H1 (cell line): ENCODE measurements around the gene RAB1A. TPM values are rescaled to one million over a fixed set of nuclear protein-coding genes. Genes with fewer than 3 reads are reported as not detected.

Experiments
- CTCF ChIA-PET: fragments of 300-600 bp; sonication (Branson Sonifier 250); formaldehyde crosslinking; loops from one replicate; lab custom pipeline; 2021; ENCODE audit not compliant: partially characterized antibody; lab: Charles Lee
- POLR2A ChIA-PET: fragments of 300-600 bp; sonication (Branson Sonifier 250); formaldehyde crosslinking; loops from one replicate; lab custom pipeline; 2021; ENCODE audit warnings: inconsistent platforms; ENCODE audit not compliant: partially characterized antibody; lab: Charles Lee
- DNase-seq, 2 experiments: peaks; one replicate each; pipeline versions ENCODE4 v3.0.0 to v3.0.0-alpha.2; 2010 to 2022; ENCODE audit warnings: low spot score in 2 of 2, low read depth in 1 of 2, mixed read lengths in 1 of 2
- FAIRE-seq: peaks from 2 replicates; lab custom pipeline; 2011; peaks lifted over from hg19 to GRCh38; lab: Jason Lieb, UNC
- H2AFZ ChIP-seq: 2 replicates; pipeline ENCODE4 v1.8.1; 2012; ENCODE audit warnings: low read length, inconsistent platforms
- H2AK5ac ChIP-seq: 2 replicates; pipeline ENCODE4 v1.6.1; 2013; ENCODE audit warnings: low read depth, low read length
- H2BK120ac ChIP-seq: replicated peaks from 2 replicates; pipeline ENCODE3; 2013; ENCODE audit warnings: low read depth, low read length, inconsistent platforms
- H2BK12ac ChIP-seq: 2 replicates; pipeline ENCODE4 v1.6.1; 2013; ENCODE audit warnings: low read depth, low read length
- H2BK15ac ChIP-seq: 2 replicates; pipeline ENCODE4 v1.6.1; 2013; ENCODE audit warnings: low read length
- H2BK20ac ChIP-seq: 2 replicates; pipeline ENCODE4 v1.6.1; 2013; ENCODE audit warnings: low read length
- H2BK5ac ChIP-seq: 2 replicates; pipeline ENCODE4 v1.6.1; 2013; ENCODE audit warnings: low read depth, low read length
- H3K14ac ChIP-seq: 2 replicates; pipeline ENCODE4 v1.6.1; 2013; ENCODE audit warnings: inconsistent platforms; ENCODE audit not compliant: insufficient read length
- H3K18ac ChIP-seq: 2 replicates; pipeline ENCODE4 v1.6.1; 2013; ENCODE audit warnings: low read length; ENCODE audit errors: extremely low read depth
- H3K23ac ChIP-seq: 2 replicates; pipeline ENCODE4 v1.6.1; 2013; ENCODE audit warnings: inconsistent platforms; ENCODE audit not compliant: insufficient read length
- H3K23me2 ChIP-seq: 2 replicates; pipeline ENCODE4 v1.6.1; 2013; ENCODE audit warnings: low read depth, low read length
- H3K27ac ChIP-seq: 2 replicates; pipeline ENCODE4 v1.6.1; 2011; ENCODE audit warnings: low read depth, low read length, inconsistent platforms
- H3K27me3 ChIP-seq, 4 experiments: replicated peaks in 1 of 4; 1 replicate in 1 of 4; 2 replicates in 3 of 4; pipeline versions ENCODE4 v1.6.1 to v1.8.1; 2011 to 2013; ENCODE audit warnings: low read length in 3 of 4, mild to moderate bottlenecking in 3 of 4, inconsistent platforms in 2 of 4, mixed read lengths in 2 of 4, moderate library complexity in 1 of 4; ENCODE audit not compliant: control insufficient read depth in 3 of 4, insufficient read depth in 3 of 4; ENCODE audit errors: extremely low read depth in 1 of 4
- H3K36me3 ChIP-seq, 4 experiments: 2 replicates each; pipeline versions ENCODE4 v1.6.1 to v1.8.1; 2011 to 2013; ENCODE audit warnings: mild to moderate bottlenecking in 4 of 4, low read length in 3 of 4, moderate library complexity in 2 of 4, control low read depth in 1 of 4, inconsistent platforms in 1 of 4; ENCODE audit not compliant: insufficient read depth in 4 of 4, control insufficient read depth in 2 of 4
- H3K4ac ChIP-seq: replicated peaks from 2 replicates; pipeline ENCODE3; 2013; ENCODE audit warnings: low read length, low read depth, mixed read lengths, inconsistent platforms; ENCODE audit not compliant: insufficient read length
- H3K4me1 ChIP-seq, 4 experiments: replicated peaks in 1 of 4; 1 replicate in 1 of 4; 2 replicates in 3 of 4; pipeline versions ENCODE4 v1.6.1 to v1.8.1; 2011 to 2013; ENCODE audit warnings: low read length in 3 of 4, inconsistent platforms in 2 of 4, mixed read lengths in 1 of 4; ENCODE audit not compliant: insufficient read depth in 4 of 4, control insufficient read depth in 3 of 4
- H3K4me2 ChIP-seq, 2 experiments: 2 replicates each; pipeline versions ENCODE4 v1.6.1 to v1.8.1; 2011 to 2013; ENCODE audit warnings: low read depth in 2 of 2, low read length in 2 of 2, control low read depth in 1 of 2, inconsistent platforms in 1 of 2, mild to moderate bottlenecking in 1 of 2; ENCODE audit not compliant: insufficient read depth in 1 of 2
- H3K4me3 ChIP-seq, 4 experiments: fragments of 200-600, 300-600 bp in 1 of 4; sonication (generic), shearing (Covaris generic), sonication (Bioruptor Twin) in 1 of 4; 2 replicates each; pipeline versions ENCODE4 v1.5.1 to v1.8.1; 2011 to 2016; ENCODE audit warnings: low read length in 4 of 4, low read depth in 3 of 4, control low read depth in 2 of 4, inconsistent platforms in 2 of 4, mild to moderate bottlenecking in 2 of 4, mixed read lengths in 1 of 4, moderate library complexity in 1 of 4; ENCODE audit not compliant: insufficient read depth in 2 of 4; ENCODE audit errors: extremely low read depth in 1 of 4
- H3K56ac ChIP-seq: replicated peaks from 2 replicates; pipeline ENCODE3; 2013; ENCODE audit warnings: low read depth, mild to moderate bottlenecking, mixed read lengths, low read length, inconsistent platforms; ENCODE audit not compliant: insufficient read length
- H3K79me1 ChIP-seq: 2 replicates; pipeline ENCODE4 v1.6.1; 2013; ENCODE audit warnings: low read depth, low read length, control low read depth
- H3K79me2 ChIP-seq, 2 experiments: 2 replicates each; pipeline versions ENCODE4 v1.6.1 to v1.8.1; 2012 to 2013; ENCODE audit warnings: low read length in 2 of 2, mild to moderate bottlenecking in 2 of 2, inconsistent platforms in 1 of 2; ENCODE audit not compliant: insufficient read depth in 2 of 2, control insufficient read depth in 1 of 2
- H3K9ac ChIP-seq, 4 experiments: replicated peaks in 1 of 4; 1 replicate in 1 of 4; 2 replicates in 3 of 4; pipeline versions ENCODE4 v1.6.1 to v1.8.1; 2011 to 2013; ENCODE audit warnings: low read depth in 3 of 4, low read length in 3 of 4, control low read depth in 2 of 4, mild to moderate bottlenecking in 2 of 4, moderate library complexity in 2 of 4, inconsistent platforms in 1 of 4; ENCODE audit errors: extremely low read depth in 1 of 4
- H3K9me3 ChIP-seq, 2 experiments: 2 replicates each; pipeline versions ENCODE4 v1.6.1 to v1.8.1; 2012 to 2013; ENCODE audit warnings: mild to moderate bottlenecking in 2 of 2, moderate library complexity in 2 of 2, control low read depth in 1 of 2, inconsistent platforms in 1 of 2, low read depth in 1 of 2, low read length in 1 of 2, mixed read lengths in 1 of 2; ENCODE audit not compliant: insufficient read depth in 2 of 2
- H4K20me1 ChIP-seq, 2 experiments: replicated peaks in 1 of 2; 2 replicates each; pipeline versions ENCODE3 to v1.8.1; 2011 to 2013; ENCODE audit warnings: inconsistent platforms in 2 of 2, low read length in 2 of 2, mild to moderate bottlenecking in 1 of 2; ENCODE audit not compliant: insufficient read depth in 2 of 2, control insufficient read depth in 1 of 2
- H4K5ac ChIP-seq: 2 replicates; pipeline ENCODE4 v1.6.1; 2013; ENCODE audit warnings: low read length, low read depth, mixed read lengths, inconsistent platforms; ENCODE audit not compliant: insufficient read length
- H4K8ac ChIP-seq: 2 replicates; pipeline ENCODE4 v1.8.0; 2013; ENCODE audit warnings: mild to moderate bottlenecking, moderate library complexity, low read length, inconsistent platforms; ENCODE audit not compliant: insufficient read depth; ENCODE audit errors: extremely low read depth
- H4K91ac ChIP-seq: replicated peaks from 2 replicates; pipeline ENCODE3; 2013; ENCODE audit warnings: low read length, mixed read lengths, inconsistent platforms; ENCODE audit not compliant: insufficient read length
- BCL11A ChIP-seq, 2 experiments: IDR thresholded peaks; one replicate each; pipeline ENCODE4 v1.6.1; 2011; ENCODE audit warnings: low read depth in 2 of 2, low read length in 2 of 2, mild to moderate bottlenecking in 2 of 2
- BRCA1 ChIP-seq: IDR thresholded peaks from 2 replicates; pipeline ENCODE4 v1.6.1; 2012; ENCODE audit warnings: low read depth, low read length, improper control_type of control experiment
- CHD1 ChIP-seq: IDR thresholded peaks from 2 replicates; pipeline ENCODE4 v1.6.1; 2012; ENCODE audit warnings: low read depth, low read length, improper control_type of control experiment
- E2F6 ChIP-seq: IDR thresholded peaks from 2 replicates; pipeline ENCODE4 v1.6.1; 2012; ENCODE audit warnings: inconsistent platforms
- HDAC2 ChIP-seq, 2 experiments: fragments of 300-600 bp in 1 of 2; sonication (generic) in 1 of 2; IDR thresholded peaks; 2 replicates each; pipeline ENCODE4 v1.6.1; 2011 to 2012; ENCODE audit warnings: low read depth in 2 of 2, low read length in 2 of 2, mild to moderate bottlenecking in 2 of 2, moderate library complexity in 2 of 2, borderline replicate concordance in 1 of 2, inconsistent platforms in 1 of 2
- JUN ChIP-seq: IDR thresholded peaks from 2 replicates; pipeline ENCODE4 v1.6.1; 2011; ENCODE audit warnings: low read depth, mild to moderate bottlenecking, improper control_type of control experiment, low read length
- KDM4A ChIP-seq: IDR thresholded peaks from one replicate; pipeline ENCODE4 v1.7.1; 2012; ENCODE audit warnings: low read depth, mild to moderate bottlenecking, moderate library complexity, low read length, inconsistent platforms; ENCODE audit not compliant: severe bottlenecking
- KDM5A ChIP-seq: fragments of 200-600 bp; IDR thresholded peaks from 2 replicates; pipeline ENCODE4 v1.7.1; 2012; ENCODE audit warnings: mild to moderate bottlenecking, low read length, inconsistent platforms, mixed read lengths
- MAFK ChIP-seq: IDR thresholded peaks from 2 replicates; pipeline ENCODE4 v1.6.1; 2012; ENCODE audit warnings: low read depth, mild to moderate bottlenecking, improper control_type of control experiment, low read length
- NRF1 ChIP-seq: IDR thresholded peaks from 2 replicates; pipeline ENCODE4 v1.6.1; 2011; ENCODE audit warnings: mild to moderate bottlenecking, low read depth, low read length, improper control_type of control experiment
- SIN3A ChIP-seq, 2 experiments: IDR thresholded peaks in 1 of 2; conservative IDR thresholded peaks in 1 of 2; 2 replicates each; pipeline ENCODE4 v1.6.1; 2011 to 2012; ENCODE audit warnings: low read length in 2 of 2, improper control_type of control experiment in 1 of 2, low read depth in 1 of 2, mild to moderate bottlenecking in 1 of 2
- SP1 ChIP-seq: IDR thresholded peaks from 2 replicates; pipeline ENCODE4 v1.6.1; 2011; ENCODE audit warnings: low read depth, low read length
- SP4 ChIP-seq: IDR thresholded peaks from 2 replicates; pipeline ENCODE4 v1.6.1; 2012; ENCODE audit warnings: low read length, inconsistent platforms
- WGBS, 2 experiments: shearing (Covaris generic) in 1 of 2; methylation state at CpG; one replicate each; pipeline versions ENCODE4 v1.1.6 to v1.1.7; 2013 to 2015; ENCODE audit warnings: low lambda C conversion rate in 2 of 2, mixed read lengths in 2 of 2, inconsistent platforms in 1 of 2, low coverage in 1 of 2, missing lambda C conversion rate in 1 of 2; ENCODE audit not compliant: insufficient replicate concordance in 2 of 2, insufficient coverage in 1 of 2, insufficient read length in 1 of 2; ENCODE audit errors: extremely low coverage in 1 of 2, missing lambda C conversion rate in 1 of 2; 5-methylcytosine and 5-hydroxymethylcytosine counted together
- polyA plus RNA-seq, 7 experiments: library from polyadenylated mRNA; depleted of rRNA in 3 of 7; stranded (reverse) in 5 of 7; unstranded in 2 of 7; fragments of >200 nt in 5 of 7; fragments of 200-250 nt in 2 of 7; gene quantifications; 1 replicate in 5 of 7; 2 replicates in 1 of 7; 4 replicates in 1 of 7; pipeline versions ENCODE4 v1.2.1 to v1.2.3, GENCODE V29; 2011 to 2013; ENCODE audit warnings: missing spikeins in 2 of 7, mixed read lengths in 2 of 7
- total RNA-seq: library from RNA; stranded (reverse); fragmentation: NEBNext Ultra II Directional; extraction: Animal tissue kit (Norgen Biotek cat#: 25700); gene quantifications from 2 replicates; pipeline ENCODE4 v1.2.1, GENCODE V29; 2021

RAB1A gene
- total and polyA plus RNA-seq, 2 of the 8 experiments (the other 6 are each of a cell fraction or from before 2014, with no cell fraction given): 77.9 to 120 TPM

- Histone ChIP-seq H3K79me2 (peaks cover 12 to 87% of the 10 kb centered on the region in 2 experiments), H3K4me1 (peaks cover 0 to 5% (median 2%) of the 10 kb centered on the region in 4 experiments; a peak in 3 of 7 replicates), H3K18ac (no peak overlapping the region), H2BK120ac (no peak overlapping the region), H2BK20ac (no peak overlapping the region), H2AFZ (no peak overlapping the region), H3K4me3 (no peak overlapping the region), H4K20me1 (peaks cover 14 to 23% of the 10 kb centered on the region in 2 experiments), H3K4me2 (no peak overlapping the region), H3K23ac (no peak overlapping the region), H4K8ac (no peak overlapping the region), H3K56ac (no peak overlapping the region), H3K79me1 (peaks cover 15% of the 10 kb centered on the region), H4K5ac (no peak overlapping the region), H3K27ac (no peak overlapping the region), H3K9ac (no peak overlapping the region), H2BK5ac (no peak overlapping the region), H3K27me3 (no peaks in the 10 kb centered on the region), H3K23me2 (peaks cover 4% of the 10 kb centered on the region), H2BK12ac (no peak overlapping the region), H3K4ac (no peak overlapping the region), H3K14ac (no peak overlapping the region), H3K36me3 (no peaks in the 10 kb centered on the region; a peak in 1 of 8 replicates), H3K9me3 (no peaks in the 10 kb centered on the region), H2AK5ac (no peak overlapping the region), H4K91ac (no peak overlapping the region), H2BK15ac (no peak overlapping the region)
- 92% methylated on average over 8 of the region's 8 CpGs; no CpG with 5 or more reads in 1 of the 2 experiments for WGBS, 2 experiments
- CTCF ChIA-PET: interaction anchor here (0.6 to 1.4 kb wide), 7 partner anchors 14 to 329 kb away, joined by 3 to 4 read pairs (median 3); no protein-coding TSS in a partner anchor
- no peak for FAIRE-seq
- POLR2A ChIA-PET: interaction anchor here (0.6 to 1.3 kb wide), 3 partner anchors 15 to 413 kb away, joined by 3 to 4 read pairs (median 3); no protein-coding TSS in a partner anchor
- DNase-seq: no peak
- TF ChIP-seq JUN (no peak), MAFK (no peak), CHD1 (no peak), SP1 (no peak), KDM5A (no peak), NRF1 (no peak), BCL11A (IDR thresholded peaks at IDR 0.05; ENCODE audit: low read depth in 2 of 2, low read length in 2 of 2) (no peak), SP4 (no peak), E2F6 (no peak), KDM4A (no peak), HDAC2 (IDR thresholded peaks at IDR 0.05; ENCODE audit: borderline replicate concordance in 1 of 2, low read depth in 2 of 2, low read length in 2 of 2) (no peak), SIN3A (conservative IDR thresholded peaks at IDR 0.05 in 1 of 2, IDR thresholded peaks at IDR 0.05 in 1 of 2; ENCODE audit: low read depth in 1 of 2, low read length in 2 of 2) (no peak), BRCA1 (no peak)
Measured at GRCh38 chr2:65061910-65062339, 68.0 kb downstream of the RAB1A start.
